GM12864 (cell line): Measurements from ENCODE around the gene DEPDC4.

Source experiments
- DNase-seq: peaks from one replicate; pipeline ENCODE4 v3.0.0-alpha.2; 2011; ENCODE audit warnings: low read depth
- H3K4me3 ChIP-seq: 2 replicates; pipeline ENCODE4 v1.5.1; 2011; ENCODE audit warnings: mild to moderate bottlenecking, low read depth, low read length, control low read depth
- TF ChIP-seq, protein P1 (sequence below): IDR thresholded peaks from 2 replicates; pipeline ENCODE4 v1.5.1; 2011; ENCODE audit warnings: low read depth, mild to moderate bottlenecking, moderate library complexity, low read length, control low read depth, inconsistent platforms; ENCODE audit errors: missing control alignments

DEPDC4 gene

DNA sequence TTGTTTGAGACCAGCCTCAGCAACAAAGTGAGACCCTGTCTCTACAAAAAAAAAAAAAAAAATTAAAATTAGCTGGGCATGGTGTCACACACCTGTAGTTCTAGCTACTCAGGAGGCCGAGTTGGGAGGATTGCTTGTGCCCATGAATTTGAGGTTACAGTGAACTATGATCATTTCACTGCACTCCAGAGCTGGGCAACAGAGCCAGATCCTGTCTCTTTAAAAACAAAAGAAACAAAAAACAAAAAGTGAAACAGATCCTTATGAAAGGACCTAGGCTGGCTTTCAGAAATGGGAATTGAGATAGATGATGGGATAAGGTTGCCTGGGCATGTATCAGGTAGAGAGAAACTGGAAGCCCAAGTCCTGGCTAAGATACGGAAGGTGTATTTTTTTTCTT is 52.4 kb downstream of the DEPDC4 start:
- TF ChIP-seq, protein P1, sequence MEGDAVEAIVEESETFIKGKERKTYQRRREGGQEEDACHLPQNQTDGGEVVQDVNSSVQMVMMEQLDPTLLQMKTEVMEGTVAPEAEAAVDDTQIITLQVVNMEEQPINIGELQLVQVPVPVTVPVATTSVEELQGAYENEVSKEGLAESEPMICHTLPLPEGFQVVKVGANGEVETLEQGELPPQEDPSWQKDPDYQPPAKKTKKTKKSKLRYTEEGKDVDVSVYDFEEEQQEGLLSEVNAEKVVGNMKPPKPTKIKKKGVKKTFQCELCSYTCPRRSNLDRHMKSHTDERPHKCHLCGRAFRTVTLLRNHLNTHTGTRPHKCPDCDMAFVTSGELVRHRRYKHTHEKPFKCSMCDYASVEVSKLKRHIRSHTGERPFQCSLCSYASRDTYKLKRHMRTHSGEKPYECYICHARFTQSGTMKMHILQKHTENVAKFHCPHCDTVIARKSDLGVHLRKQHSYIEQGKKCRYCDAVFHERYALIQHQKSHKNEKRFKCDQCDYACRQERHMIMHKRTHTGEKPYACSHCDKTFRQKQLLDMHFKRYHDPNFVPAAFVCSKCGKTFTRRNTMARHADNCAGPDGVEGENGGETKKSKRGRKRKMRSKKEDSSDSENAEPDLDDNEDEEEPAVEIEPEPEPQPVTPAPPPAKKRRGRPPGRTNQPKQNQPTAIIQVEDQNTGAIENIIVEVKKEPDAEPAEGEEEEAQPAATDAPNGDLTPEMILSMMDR = no peak
- no peak for DNase-seq
- H3K4me3 ChIP-seq = no peak overlapping the region

DNA sequence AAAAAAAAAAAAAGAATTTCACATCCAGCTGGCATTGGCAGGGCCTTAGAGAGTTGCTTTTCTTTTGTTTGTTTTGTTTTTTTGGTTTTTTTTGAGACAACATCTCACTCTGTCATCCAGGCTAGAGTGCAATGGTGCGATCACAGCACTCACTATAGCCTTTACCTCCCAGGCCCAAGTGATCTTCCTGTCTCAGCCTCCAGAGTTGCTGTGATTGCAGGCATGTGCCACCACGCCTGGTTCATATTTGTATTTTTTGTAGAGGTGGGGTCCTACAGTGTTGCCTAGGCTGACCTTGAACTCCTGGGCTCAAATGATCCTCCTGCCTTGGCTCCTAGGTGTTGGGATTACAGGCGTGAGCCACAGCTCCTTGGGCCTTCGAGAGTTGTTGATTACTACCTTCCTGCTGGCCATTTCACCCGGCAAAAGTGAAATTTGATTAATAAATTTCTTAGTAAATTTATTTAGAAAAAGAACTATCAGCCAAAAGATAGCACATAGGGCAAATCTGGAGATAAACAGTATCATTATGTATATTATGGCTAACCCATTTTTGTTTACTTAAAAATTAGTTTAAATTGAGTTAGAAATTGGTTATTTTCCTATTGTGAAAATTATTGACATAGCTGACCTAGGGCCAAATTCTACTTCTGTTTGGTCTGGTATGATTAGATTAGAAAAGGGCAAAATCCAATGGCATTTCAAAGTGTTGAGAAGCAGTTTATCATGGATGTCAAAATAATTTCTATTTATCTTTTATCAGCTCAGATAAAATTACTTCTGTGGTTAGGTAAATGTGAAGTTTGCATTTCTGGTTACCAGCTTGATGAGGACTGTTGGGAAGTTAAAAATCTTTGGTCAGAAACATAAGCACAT is 53.6 kb downstream of the DEPDC4 start:
- no peak overlapping the region for H3K4me3 ChIP-seq
- TF ChIP-seq, protein P1 = no peak
- no peak for DNase-seq

DNA sequence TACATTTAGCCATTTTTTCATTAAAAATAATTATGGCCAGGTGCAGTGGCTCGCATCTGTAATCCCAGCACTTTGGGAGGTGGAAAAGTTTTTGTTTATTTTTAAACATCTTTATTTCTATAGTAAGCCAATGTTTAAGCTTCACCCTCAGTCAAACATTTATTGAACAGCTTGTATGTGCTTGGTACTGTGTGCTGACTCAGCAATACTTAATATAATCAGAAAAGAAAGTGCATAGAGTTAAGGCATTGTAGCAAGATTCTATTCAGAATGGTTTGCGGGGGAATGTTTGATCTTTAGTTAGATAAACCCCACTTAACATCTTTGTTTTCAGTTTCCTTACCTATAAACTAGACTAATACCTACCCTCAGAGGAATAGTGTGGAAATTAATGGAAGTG is 55.2 kb downstream of the DEPDC4 start:
- H3K4me3 ChIP-seq = no peak overlapping the region
- TF ChIP-seq, protein P1 = no peak
- no peak for DNase-seq

DNA sequence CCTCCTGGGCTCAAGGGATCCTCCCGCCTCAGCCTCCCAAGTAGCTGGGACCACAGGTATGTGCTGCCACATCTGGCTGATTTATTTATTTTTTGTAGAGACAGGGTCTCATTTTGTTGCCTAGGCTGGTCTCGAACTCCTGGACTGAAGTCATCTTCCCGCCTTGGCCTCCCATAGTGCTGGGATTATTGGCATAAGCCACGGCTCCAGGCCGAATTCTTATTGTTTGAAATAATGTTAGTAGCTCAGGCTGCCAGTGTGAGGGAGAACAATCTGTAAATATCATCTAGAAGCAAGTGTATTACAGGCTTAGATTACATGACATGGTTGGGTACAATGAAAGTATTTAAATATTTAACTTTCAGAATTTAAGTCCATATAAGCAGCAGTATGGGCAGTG is 58.0 kb downstream of the DEPDC4 start:
- TF ChIP-seq, protein P1 = no peak

DNA sequence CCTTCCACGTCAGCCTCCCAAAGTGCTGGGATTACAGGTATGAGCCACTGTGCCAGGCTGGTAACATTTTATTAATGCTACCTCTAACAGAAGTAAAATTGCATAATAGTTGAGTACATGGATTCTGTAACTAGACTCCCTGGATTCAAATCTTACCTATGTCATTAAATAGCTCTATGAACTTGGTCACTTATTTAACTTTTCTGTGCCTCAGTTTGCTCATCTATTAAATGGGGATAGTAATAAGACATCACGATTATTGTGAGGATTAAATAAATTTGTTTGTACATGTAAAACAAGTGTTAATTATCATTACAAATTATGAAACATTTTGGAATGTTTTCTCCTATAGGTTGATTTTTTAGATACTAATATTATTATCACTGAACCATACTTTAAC is 59.6 kb downstream of the DEPDC4 start:
- TF ChIP-seq, protein P1 = no peak
- H3K4me3 ChIP-seq = no peak overlapping the region
- no peak for DNase-seq

More for the DNA sequence above, 58.0 kb downstream of the DEPDC4 start:
- no peak for DNase-seq
- no peak overlapping the region for H3K4me3 ChIP-seq

DNA sequence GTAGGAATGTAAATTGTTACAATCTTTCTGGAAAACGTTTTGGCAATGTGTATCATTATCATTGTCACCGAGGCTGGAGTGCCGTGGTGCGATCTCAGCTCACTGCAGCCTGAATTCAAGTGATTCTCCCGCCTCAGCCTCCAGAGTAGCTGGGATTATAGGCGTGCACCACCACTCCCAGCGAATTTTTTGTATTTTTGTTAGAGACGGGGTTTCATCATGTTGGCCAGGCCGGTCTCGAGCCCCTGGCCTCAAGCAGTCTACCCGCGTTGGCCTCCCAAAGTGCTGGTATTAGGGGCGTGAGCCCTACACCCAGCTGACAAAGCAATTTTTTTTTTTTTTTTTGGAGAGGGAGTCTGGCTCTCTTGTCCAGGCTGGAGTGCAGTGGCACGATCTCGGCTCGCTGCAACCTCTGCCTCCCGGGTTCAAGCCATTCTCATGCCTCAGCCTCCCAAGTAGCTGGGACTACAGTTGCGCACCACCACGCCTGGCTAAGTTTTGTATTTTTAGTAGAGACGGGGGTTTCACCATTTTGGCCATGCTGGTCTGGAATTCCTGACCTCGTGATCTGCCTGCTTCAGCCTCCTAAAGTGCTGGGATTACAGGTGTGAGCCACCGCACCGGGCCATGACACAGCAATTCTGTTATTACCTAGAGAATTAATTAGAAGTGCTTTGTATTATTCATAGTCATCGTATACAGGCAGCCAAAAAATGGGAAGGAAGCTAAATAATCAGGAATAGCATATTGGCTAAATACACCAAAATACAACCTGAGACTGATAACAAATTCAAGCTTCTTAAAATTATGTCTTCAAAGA is 65.1 kb downstream of the DEPDC4 start:
- DNase-seq = no peak
- peak overlapping the region; percentile 87 for H3K4me3 ChIP-seq
- TF ChIP-seq, protein P1 = no peak
